ENCODE results near the gene ZNF566. TPM values are rescaled to one million over a fixed set of nuclear protein-coding genes. Genes with fewer than 3 reads are reported as not detected.

Gene ZNF566
- total and polyA plus RNA-seq, 2 of the 13 experiments (the other 11 are each of a cell fraction or from before 2014, with no cell fraction given): 4.8 to 13.7 TPM

- TF ChIP-seq, protein P1, sequence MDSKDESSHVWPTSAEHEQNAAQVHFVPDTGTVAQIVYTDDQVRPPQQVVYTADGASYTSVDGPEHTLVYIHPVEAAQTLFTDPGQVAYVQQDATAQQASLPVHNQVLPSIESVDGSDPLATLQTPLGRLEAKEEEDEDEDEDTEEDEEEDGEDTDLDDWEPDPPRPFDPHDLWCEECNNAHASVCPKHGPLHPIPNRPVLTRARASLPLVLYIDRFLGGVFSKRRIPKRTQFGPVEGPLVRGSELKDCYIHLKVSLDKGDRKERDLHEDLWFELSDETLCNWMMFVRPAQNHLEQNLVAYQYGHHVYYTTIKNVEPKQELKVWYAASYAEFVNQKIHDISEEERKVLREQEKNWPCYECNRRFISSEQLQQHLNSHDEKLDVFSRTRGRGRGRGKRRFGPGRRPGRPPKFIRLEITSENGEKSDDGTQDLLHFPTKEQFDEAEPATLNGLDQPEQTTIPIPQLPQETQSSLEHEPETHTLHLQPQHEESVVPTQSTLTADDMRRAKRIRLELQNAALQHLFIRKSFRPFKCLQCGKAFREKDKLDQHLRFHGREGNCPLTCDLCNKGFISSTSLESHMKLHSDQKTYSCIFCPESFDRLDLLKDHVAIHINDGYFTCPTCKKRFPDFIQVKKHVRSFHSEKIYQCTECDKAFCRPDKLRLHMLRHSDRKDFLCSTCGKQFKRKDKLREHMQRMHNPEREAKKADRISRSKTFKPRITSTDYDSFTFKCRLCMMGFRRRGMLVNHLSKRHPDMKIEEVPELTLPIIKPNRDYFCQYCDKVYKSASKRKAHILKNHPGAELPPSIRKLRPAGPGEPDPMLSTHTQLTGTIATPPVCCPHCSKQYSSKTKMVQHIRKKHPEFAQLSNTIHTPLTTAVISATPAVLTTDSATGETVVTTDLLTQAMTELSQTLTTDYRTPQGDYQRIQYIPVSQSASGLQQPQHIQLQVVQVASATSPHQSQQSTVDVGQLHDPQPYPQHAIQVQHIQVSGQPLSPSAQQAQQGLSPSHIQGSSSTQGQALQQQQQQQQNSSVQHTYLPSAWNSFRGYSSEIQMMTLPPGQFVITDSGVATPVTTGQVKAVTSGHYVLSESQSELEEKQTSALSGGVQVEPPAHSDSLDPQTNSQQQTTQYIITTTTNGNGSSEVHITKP (CRISPR knock-in tag; IDR thresholded peaks at IDR 0.05; ENCODE audit: low read depth): no peak
- TF ChIP-seq ZNF782 (CRISPR knock-in tag; IDR thresholded peaks at IDR 0.05; ENCODE audit: borderline replicate concordance): 0 out of 2 replicates have a peak, but pooled peaks have one; percentile 59
Observed at GRCh38 chr19:36488846-36489117, 579 bp downstream of the ZNF566 start (continued).

DNA sequence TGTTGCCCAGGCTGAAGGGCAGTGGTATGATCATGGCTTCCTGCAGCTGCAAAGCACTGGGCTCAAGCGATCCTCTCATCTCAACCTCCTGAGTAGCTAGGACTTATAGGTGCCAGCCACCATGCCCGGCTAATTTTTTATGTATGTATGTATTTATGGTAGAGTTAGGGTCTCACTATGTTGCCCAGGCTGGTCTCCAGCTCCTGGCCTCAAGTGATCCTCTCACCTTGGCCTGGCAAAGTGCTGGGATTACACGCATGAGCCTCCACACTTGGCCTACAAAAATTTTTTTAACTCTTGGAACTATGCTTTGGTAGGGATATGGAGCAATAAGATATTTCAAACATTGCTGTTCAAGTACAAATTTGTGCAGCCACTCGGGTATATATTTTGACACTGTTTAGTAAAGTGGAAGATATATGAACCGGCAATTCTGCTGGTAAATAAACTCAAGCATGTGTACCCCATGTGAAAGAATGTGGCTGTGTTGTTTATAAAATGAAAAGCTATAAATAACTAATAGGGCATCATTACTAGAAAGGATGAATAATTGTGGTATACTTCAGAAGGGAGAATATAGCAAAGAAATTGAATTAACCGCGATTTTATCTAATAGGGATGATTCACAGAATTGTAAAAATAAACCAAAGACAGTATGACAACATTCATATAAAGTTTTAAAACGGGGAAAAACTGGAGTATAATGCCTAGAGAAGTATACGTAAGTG lies 1.1 kb downstream of the ZNF566 start:
- BruUV-seq (replicated peaks): no TSS peak
- H3K27me3 ChIP-seq (ENCODE audit: control insufficient read depth in 1 of 2, insufficient read depth in 2 of 2, low read length in 2 of 2): peaks cover 0 to 4% of the 10 kb centered on the region in 2 experiments; a peak in 1 of 5 replicates
- H3K9ac ChIP-seq (ENCODE audit: insufficient read depth, low read depth, low read length): peak overlapping the region; percentile 92
- H2AFZ ChIP-seq (ENCODE audit: low read length): no peak overlapping the region
- peak overlapping the region; percentile 91 for H3K27ac ChIP-seq (ENCODE audit: extremely low read length, insufficient read depth, low read length)
- WGBS (ENCODE audit: low lambda C conversion rate): 59% methylated on average over 9 of the region's 9 CpGs
- H3K79me2 ChIP-seq (ENCODE audit: insufficient read depth, low read length): peaks cover 21% of the 10 kb centered on the region
- H3K4me2 ChIP-seq (ENCODE audit: low read depth, low read length): peak overlapping the region; percentile 89
- FAIRE-seq (no peak), DNase-seq (ENCODE audit: low spot score) (no peak), ATAC-seq (no peak)
- intact Hi-C loops (cut with micrococcal nuclease; ENCODE audit: unreplicated experiment): loop anchor here (2.0 kb wide), 2 partner anchors 39 to 109 kb away; partner anchors contain the start of gene ZFP14
- CTCF ChIA-PET (ENCODE audit: low intra/inter-chr PET ratio, low total read pairs): no interaction called here
- POLR2A ChIA-PET: interaction anchor here (0.9 to 3.1 kb wide), 12 partner anchors 10 to 883 kb away, joined by 3 to 57 read pairs (median 10); partner anchors contain the start of genes POLR2I, TBCB, ZFP14 and ZFP82
- H3K9me3 ChIP-seq (ENCODE audit: low read length): peaks cover 10% of the 10 kb centered on the region
- H3K4me1 ChIP-seq (ENCODE audit: insufficient read depth, low read length): peaks cover 28% of the 10 kb centered on the region
- no peaks in the 10 kb centered on the region for H4K20me1 ChIP-seq (ENCODE audit: insufficient read depth, low read length)
- H3K36me3 ChIP-seq (replicated peaks in 1 of 2; ENCODE audit: control insufficient read depth in 1 of 2, insufficient read depth in 2 of 2, low read length in 2 of 2): no peaks in the 10 kb centered on the region
- in situ Hi-C loops (cut with HindIII; ENCODE audit: extremely low pct_ligation_motif_present, low pct_unique_long_range_greater_than_20kb): no loop called here
- TF ChIP-seq ZNF558 (CRISPR knock-in tag; IDR thresholded peaks at IDR 0.05; ENCODE audit: borderline replicate concordance) (no peak), ZNF121 (CRISPR knock-in tag; IDR thresholded peaks at IDR 0.05) (peak; percentile 90)
- H3K4me3 ChIP-seq (replicated peaks in 1 of 3; ENCODE audit: insufficient read depth in 1 of 3, low read depth in 2 of 3, low read length in 3 of 3): peak overlapping the region; percentile 70 to 87 (median 84)
